Astrocyte of the spinal cord (primary cell): ENCODE measurements around the gene CCDC59.

Source experiments
- DNase-seq: peaks from one replicate; pipeline ENCODE4 v3.0.0; 2011; ENCODE audit warnings: low read depth, low spot score
- H3K4me3 ChIP-seq: 2 replicates; pipeline ENCODE4 v1.5.1; 2011; ENCODE audit warnings: low read depth, mild to moderate bottlenecking, low read length, moderate library complexity
- CTCF ChIP-seq: IDR thresholded peaks from 2 replicates; pipeline ENCODE4 v1.5.1; 2012; ENCODE audit warnings: low read depth, mild to moderate bottlenecking, low read length, inconsistent platforms
- in situ Hi-C: cut with HindIII; loops from 2 replicates; pipeline ENCODE4 v1.10.0; 2017; ENCODE audit warnings: low sequenced_read_pairs

CCDC59 gene, protein sequence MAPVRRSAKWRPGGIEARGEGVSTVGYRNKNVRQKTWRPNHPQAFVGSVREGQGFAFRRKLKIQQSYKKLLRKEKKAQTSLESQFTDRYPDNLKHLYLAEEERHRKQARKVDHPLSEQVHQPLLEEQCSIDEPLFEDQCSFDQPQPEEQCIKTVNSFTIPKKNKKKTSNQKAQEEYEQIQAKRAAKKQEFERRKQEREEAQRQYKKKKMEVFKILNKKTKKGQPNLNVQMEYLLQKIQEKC

GRCh38 chr12:82358200-82359114 is at the start of gene CCDC59, which contains the start of gene METTL25:
CCDC59 (minus strand) TSS chr12:82358387; CDS start chr12:82358376, 11 bp downstream.
METTL25 (plus strand) TSS chr12:82358529; CDS start chr12:82358566, 37 bp downstream.
- in situ Hi-C loops, result no loop called here
- DNase-seq, result peak; percentile 98
- peak within 1 kb of the TSS; percentile 97 for H3K4me3 ChIP-seq
- peak; percentile 90 for TF ChIP-seq CTCF

GRCh38 chr12:82407481-82407880 is 49.3 kb upstream of the CCDC59 start:
- no peak overlapping the region for H3K4me3 ChIP-seq
- in situ Hi-C loops, result no loop called here
- no peak for TF ChIP-seq CTCF
- no peak for DNase-seq

GRCh38 chr12:82406651-82407050 is 48.5 kb upstream of the CCDC59 start:
- no peak overlapping the region for H3K4me3 ChIP-seq
- no peak for DNase-seq
- TF ChIP-seq CTCF, result no peak
- in situ Hi-C loops, result no loop called here

- no peak for TF ChIP-seq CTCF
Measured at GRCh38 chr12:82400819-82401218, 42.6 kb upstream of the CCDC59 start.

GRCh38 chr12:82398879-82399278 is 40.7 kb upstream of the CCDC59 start:
- in situ Hi-C loops, result no loop called here
- no peak for DNase-seq
- TF ChIP-seq CTCF, result no peak
- H3K4me3 ChIP-seq, result no peak overlapping the region

More at GRCh38 chr12:82400819-82401218, 42.6 kb upstream of the CCDC59 start:
- DNase-seq, result no peak
- no peak overlapping the region for H3K4me3 ChIP-seq
- in situ Hi-C loops, result no loop called here

DNA sequence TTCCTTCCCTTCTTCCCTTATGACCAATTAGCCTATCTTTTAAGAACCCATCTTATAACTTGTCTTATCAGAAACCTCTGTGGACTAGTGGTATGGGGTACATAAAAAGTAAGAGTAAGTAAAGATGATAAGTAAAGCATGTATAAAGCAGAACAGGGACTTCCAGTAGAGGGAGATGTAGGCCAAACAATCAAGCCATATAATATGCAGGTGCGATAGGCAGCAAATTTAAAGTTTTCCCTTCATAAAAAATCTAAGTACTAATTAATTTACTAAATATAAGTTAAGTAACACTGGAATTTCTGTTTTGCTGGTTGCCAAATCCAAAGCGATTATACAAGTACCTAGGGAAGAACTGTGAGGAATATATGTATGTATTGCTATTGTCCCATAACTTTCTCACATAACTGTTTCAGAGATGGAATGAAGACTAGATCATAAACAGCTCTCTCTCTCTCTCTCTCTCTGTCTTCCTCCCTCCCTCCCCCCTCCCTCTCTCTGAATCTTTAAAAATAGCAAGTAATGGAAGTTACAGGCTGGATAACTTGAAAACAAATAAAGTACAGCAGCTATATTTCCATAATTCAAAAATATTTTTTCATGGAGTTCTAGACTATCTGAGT is 25.9 kb upstream of the CCDC59 start:
- in situ Hi-C loops, result no loop called here
- peak; percentile 57 for TF ChIP-seq CTCF
- H3K4me3 ChIP-seq, result no peak overlapping the region
- peak; percentile 42 for DNase-seq
